HCT116 (cell line): ENCODE data around the gene MAN2C1. TPM values are rescaled to one million over a fixed set of nuclear protein-coding genes. Genes with fewer than 3 reads are reported as not detected.

Experiments used
- ATAC-seq: fragments of 200-7000 bp; cut with Tn5 transposase; 2 replicates; pipeline ENCODE4 v1.9.1; 2020; ENCODE audit warnings: mild to moderate bottlenecking, moderate library complexity
- BruUV-seq: library from RNA; stranded (reverse); fragments of 400-500 nt; replicated peaks from 2 replicates; lab custom pipeline; 2021; lab: Mats Ljungman, UMichigan
- CTCF ChIA-PET: fragments of 300-600 bp; sonication (Branson Sonifier 250); formaldehyde crosslinking; loops from one replicate; lab custom pipeline; 2021; ENCODE audit warnings: antibody characterized with exemption; lab: Charles Lee
- POLR2A ChIA-PET: fragments of 300-600, 350-600 bp; sonication (Branson Sonifier 250); formaldehyde crosslinking; loops from one replicate; lab custom pipeline; 2021; ENCODE audit warnings: antibody characterized with exemption; lab: Charles Lee
- RAD21 ChIA-PET, 2 experiments: fragments of 300-600 bp; sonication (Branson Sonifier 250); formaldehyde crosslinking; loops; one replicate each; lab custom pipeline; 2023; ENCODE audit warnings: low total read pairs in 2 of 2; ENCODE audit not compliant: uncharacterized antibody in 2 of 2, unreplicated experiment in 2 of 2, low non-redundant PET in 1 of 2; lab: Charles Lee
- DNase-seq: peaks from one replicate; pipeline ENCODE4 v3.0.0-alpha.2; 2010; ENCODE audit warnings: low read depth, low spot score
- H2AFZ ChIP-seq: fragments of 200-600 bp; shearing (Covaris generic), sonication (generic); 2 replicates; pipeline ENCODE4 v1.6.1; 2017; ENCODE audit warnings: low read depth, mixed run types, mixed read lengths, antibody characterized with exemption, low read length; ENCODE audit not compliant: poor library complexity, severe bottlenecking
- H3K27ac ChIP-seq: 2 replicates; pipeline ENCODE4 v1.5.1; 2012; ENCODE audit warnings: low read depth, low read length
- H3K27me3 ChIP-seq: fragments of 200-600 bp; sonication (generic); 2 replicates; pipeline ENCODE4 v1.6.1; 2016; ENCODE audit warnings: mixed run types, low read length, mixed read lengths; ENCODE audit not compliant: insufficient read depth
- H3K36me3 ChIP-seq, 2 experiments: fragments of 200-500 bp in 1 of 2; fragments of 200-600 bp in 1 of 2; sonication (Bioruptor generic) in 1 of 2; sonication (generic) in 1 of 2; 2 replicates each; pipeline versions ENCODE4 v1.5.1 to v1.6.1; 2014 to 2016; ENCODE audit warnings: low read length in 2 of 2, inconsistent platforms in 1 of 2, mixed read lengths in 1 of 2, mixed run types in 1 of 2; ENCODE audit not compliant: insufficient read depth in 2 of 2, control insufficient read depth in 1 of 2
- H3K4me1 ChIP-seq, 2 experiments: fragments of 200-600 bp in 1 of 2; sonication (generic) in 1 of 2; 2 replicates each; pipeline versions ENCODE4 v1.5.1 to v1.6.1; 2012 to 2017; ENCODE audit warnings: low read length in 2 of 2, inconsistent platforms in 1 of 2, mild to moderate bottlenecking in 1 of 2, mixed read lengths in 1 of 2, mixed run types in 1 of 2, moderate library complexity in 1 of 2; ENCODE audit not compliant: insufficient read depth in 2 of 2, control insufficient read depth in 1 of 2
- H3K4me2 ChIP-seq: fragments of 200-600 bp; sonication (generic); 2 replicates; pipeline ENCODE4 v1.6.1; 2017; ENCODE audit warnings: mixed run types, low read length, mixed read lengths
- H3K4me3 ChIP-seq, 2 experiments: fragments of 200-600 bp in 1 of 2; sonication (generic) in 1 of 2; replicated peaks in 1 of 2; 2 replicates each; pipeline ENCODE4 v1.5.1; 2011 to 2016; ENCODE audit warnings: low read length in 2 of 2, control low read depth in 1 of 2, low read depth in 1 of 2, mild to moderate bottlenecking in 1 of 2, mixed read lengths in 1 of 2, mixed run types in 1 of 2
- H3K79me2 ChIP-seq: fragments of 200-600 bp; sonication (generic); 2 replicates; pipeline ENCODE4 v1.6.1; 2017; ENCODE audit warnings: mild to moderate bottlenecking, mixed run types, low read length, moderate library complexity, mixed read lengths; ENCODE audit not compliant: insufficient read depth
- H3K9ac ChIP-seq: fragments of 200-600 bp; sonication (generic); 2 replicates; pipeline ENCODE4 v1.6.1; 2016; ENCODE audit warnings: low read length, mixed read lengths
- H3K9me2 ChIP-seq: fragments of 200-600 bp; sonication (generic), shearing (Covaris generic); 2 replicates; pipeline ENCODE4 v1.6.1; 2017; ENCODE audit warnings: mixed run types, mild to moderate bottlenecking, moderate library complexity; ENCODE audit not compliant: insufficient read depth
- H3K9me3 ChIP-seq, 2 experiments: fragments of 200-500 bp in 1 of 2; fragments of 200-600 bp in 1 of 2; sonication (Bioruptor generic) in 1 of 2; sonication (generic) in 1 of 2; 2 replicates each; pipeline ENCODE4 v1.6.1; 2014 to 2017; ENCODE audit warnings: low read length in 2 of 2, mixed read lengths in 2 of 2, inconsistent platforms in 1 of 2, low read depth in 1 of 2, mild to moderate bottlenecking in 1 of 2, mixed run types in 1 of 2, moderate library complexity in 1 of 2; ENCODE audit not compliant: control insufficient read depth in 1 of 2, insufficient read depth in 1 of 2
- H4K20me1 ChIP-seq: fragments of 200-600 bp; sonication (generic), shearing (Covaris generic); 2 replicates; pipeline ENCODE4 v1.6.1; 2017; ENCODE audit warnings: mixed run types, mild to moderate bottlenecking, moderate library complexity; ENCODE audit not compliant: insufficient read depth
- CBX3 ChIP-seq: IDR thresholded peaks from 2 replicates; pipeline ENCODE4 v1.6.1; 2012; ENCODE audit warnings: low read depth
- CEBPB ChIP-seq: IDR thresholded peaks from 2 replicates; pipeline ENCODE4 v1.6.1; 2012; ENCODE audit warnings: low read depth
- EGR1 ChIP-seq: IDR thresholded peaks from 2 replicates; pipeline ENCODE4 v1.6.1; 2012; ENCODE audit warnings: low read depth
- ELF1 ChIP-seq: IDR thresholded peaks from 2 replicates; pipeline ENCODE4 v1.6.1; 2012; ENCODE audit warnings: low read depth, borderline replicate concordance
- EZH2 ChIP-seq: fragments of 200-600 bp; sonication (generic); IDR thresholded peaks from 2 replicates; pipeline ENCODE4 v1.6.1; 2017; ENCODE audit warnings: antibody characterized with exemption, mixed run types
- FOSL1 ChIP-seq: IDR thresholded peaks from 2 replicates; pipeline ENCODE4 v1.6.1; 2012; ENCODE audit warnings: low read depth
- JUND ChIP-seq: IDR thresholded peaks from 2 replicates; pipeline ENCODE4 v1.6.1; 2012
- POLR2A ChIP-seq: IDR thresholded peaks from 2 replicates; pipeline ENCODE4 v1.7.0; 2011; ENCODE audit warnings: borderline replicate concordance; ENCODE audit not compliant: insufficient read depth, insufficient read length; ENCODE audit errors: extremely low read depth
- SRF ChIP-seq: IDR thresholded peaks from 2 replicates; pipeline ENCODE4 v1.6.1; 2012; ENCODE audit warnings: low read depth
- TCF7L2 ChIP-seq: IDR thresholded peaks from 2 replicates; pipeline ENCODE4 v1.7.0; 2011; ENCODE audit warnings: borderline replicate concordance, inconsistent platforms; ENCODE audit not compliant: insufficient read depth, insufficient read length; ENCODE audit errors: extremely low read depth
- ZFX ChIP-seq: fragments of 450-650 bp; IDR thresholded peaks from 2 replicates; pipeline ENCODE4 v1.6.1; 2017
- intact Hi-C: fragments of 100-400 bp; cut with micrococcal nuclease; formaldehyde crosslinking; loops from 2 replicates; pipeline ENCODE4 v1.10.0; 2022
- total RNA-seq: library from RNA; stranded (reverse); gene quantifications from one replicate; pipeline ENCODE4 v1.2.1, GENCODE V29; 2021; ENCODE audit not compliant: unreplicated experiment
- TF ChIP-seq, protein P1 (sequence below): IDR thresholded peaks from 2 replicates; pipeline ENCODE4 v1.6.1; 2011; ENCODE audit warnings: mild to moderate bottlenecking, low read length, moderate library complexity; ENCODE audit not compliant: insufficient replicate concordance; ENCODE audit errors: extremely low read depth
- TF ChIP-seq, protein P2 (sequence below): IDR thresholded peaks from 2 replicates; pipeline ENCODE4 v1.6.1; 2012

MAN2C1 gene
- total RNA-seq, 1 experiment from 2014 or later, result 118 TPM

DNA sequence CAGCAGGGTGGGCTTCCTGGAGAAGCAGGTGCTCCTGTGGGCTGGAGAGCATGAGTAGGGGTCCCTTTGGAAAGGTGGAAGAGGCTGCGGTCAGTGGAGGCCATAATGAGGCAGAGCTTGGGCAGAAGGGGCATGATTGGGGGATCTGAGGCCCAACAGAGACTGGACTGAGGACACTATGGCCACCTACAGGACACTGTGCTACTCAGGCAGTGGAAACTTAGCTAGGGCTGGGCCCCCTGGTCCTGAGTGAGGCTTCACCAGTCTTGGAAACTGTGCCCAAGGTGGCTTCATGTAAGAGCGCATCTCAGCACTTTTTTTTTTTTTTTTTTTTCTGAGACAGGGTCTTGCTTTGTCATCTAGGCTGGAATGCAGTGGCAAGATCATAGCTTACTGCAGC is 38.8 kb downstream of the MAN2C1 start:
- H3K79me2 ChIP-seq, result no peaks in the 10 kb centered on the region
- H4K20me1 ChIP-seq, result no peaks in the 10 kb centered on the region
- H2AFZ ChIP-seq, result no peak overlapping the region
- H3K9me2 ChIP-seq, result no peaks in the 10 kb centered on the region
- no peaks in the 10 kb centered on the region for H3K9me3 ChIP-seq
- TF ChIP-seq ZFX (no peak), JUND (no peak), EZH2 (no peak), CBX3 (no peak), FOSL1 (no peak), SRF (no peak), EGR1 (no peak), ELF1 (no peak), POLR2A (no peak), TCF7L2 (no peak), CEBPB (no peak)
- TF ChIP-seq, protein P1, sequence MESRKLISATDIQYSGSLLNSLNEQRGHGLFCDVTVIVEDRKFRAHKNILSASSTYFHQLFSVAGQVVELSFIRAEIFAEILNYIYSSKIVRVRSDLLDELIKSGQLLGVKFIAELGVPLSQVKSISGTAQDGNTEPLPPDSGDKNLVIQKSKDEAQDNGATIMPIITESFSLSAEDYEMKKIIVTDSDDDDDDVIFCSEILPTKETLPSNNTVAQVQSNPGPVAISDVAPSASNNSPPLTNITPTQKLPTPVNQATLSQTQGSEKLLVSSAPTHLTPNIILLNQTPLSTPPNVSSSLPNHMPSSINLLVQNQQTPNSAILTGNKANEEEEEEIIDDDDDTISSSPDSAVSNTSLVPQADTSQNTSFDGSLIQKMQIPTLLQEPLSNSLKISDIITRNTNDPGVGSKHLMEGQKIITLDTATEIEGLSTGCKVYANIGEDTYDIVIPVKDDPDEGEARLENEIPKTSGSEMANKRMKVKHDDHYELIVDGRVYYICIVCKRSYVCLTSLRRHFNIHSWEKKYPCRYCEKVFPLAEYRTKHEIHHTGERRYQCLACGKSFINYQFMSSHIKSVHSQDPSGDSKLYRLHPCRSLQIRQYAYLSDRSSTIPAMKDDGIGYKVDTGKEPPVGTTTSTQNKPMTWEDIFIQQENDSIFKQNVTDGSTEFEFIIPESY, result no peak
- TF ChIP-seq, protein P2, sequence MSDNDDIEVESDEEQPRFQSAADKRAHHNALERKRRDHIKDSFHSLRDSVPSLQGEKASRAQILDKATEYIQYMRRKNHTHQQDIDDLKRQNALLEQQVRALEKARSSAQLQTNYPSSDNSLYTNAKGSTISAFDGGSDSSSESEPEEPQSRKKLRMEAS, result no peak
- POLR2A ChIA-PET, result no interaction called here
- intact Hi-C loops, result no loop called here
- no peaks in the 10 kb centered on the region for H3K27me3 ChIP-seq
- no peak overlapping the region for H3K4me2 ChIP-seq
- H3K4me3 ChIP-seq, result no peak overlapping the region
- H3K27ac ChIP-seq, result no peak overlapping the region
- H3K9ac ChIP-seq, result no peak overlapping the region
- no peaks in the 10 kb centered on the region for H3K36me3 ChIP-seq
- ATAC-seq (no peak), DNase-seq (no peak)
- no peaks in the 10 kb centered on the region for H3K4me1 ChIP-seq
- RAD21 ChIA-PET, result no interaction called here
- CTCF ChIA-PET, result no interaction called here
- no TSS peak for BruUV-seq
